Breast epithelium (tissue), 3 donors: Measurements from ENCODE around the gene EIF3K.

Experiments
- CTCF ChIP-seq, 3 donors: fragments of 450-650 bp; IDR thresholded peaks; one replicate each; pipeline ENCODE4 v1.5.1; 2016 to 2017; ENCODE audit warnings: antibody characterized with exemption in 3 of 3, mild to moderate bottlenecking in 3 of 3, moderate library complexity in 3 of 3
- POLR2AphosphoS5 ChIP-seq, 3 donors: sonication (generic); formaldehyde crosslinking; IDR thresholded peaks; one replicate each; pipeline ENCODE4 v1.6.1; 2017; ENCODE audit warnings: antibody characterized with exemption in 3 of 3

GRCh38 chr19:38626401-38626800 is 7.4 kb downstream of the EIF3K start:
- TF ChIP-seq CTCF (IDR thresholded peaks at IDR 0.05) (no peak), POLR2AphosphoS5 (IDR thresholded peaks at IDR 0.05) (no peak)
